GDM1 (cell line): ENCODE measurements around the gene DTD1.

Source experiments
- DNase-seq: peaks from one replicate; lab custom pipeline; 2025; lab: John Stamatoyannopoulos, UW

The DTD1 gene

DNA sequence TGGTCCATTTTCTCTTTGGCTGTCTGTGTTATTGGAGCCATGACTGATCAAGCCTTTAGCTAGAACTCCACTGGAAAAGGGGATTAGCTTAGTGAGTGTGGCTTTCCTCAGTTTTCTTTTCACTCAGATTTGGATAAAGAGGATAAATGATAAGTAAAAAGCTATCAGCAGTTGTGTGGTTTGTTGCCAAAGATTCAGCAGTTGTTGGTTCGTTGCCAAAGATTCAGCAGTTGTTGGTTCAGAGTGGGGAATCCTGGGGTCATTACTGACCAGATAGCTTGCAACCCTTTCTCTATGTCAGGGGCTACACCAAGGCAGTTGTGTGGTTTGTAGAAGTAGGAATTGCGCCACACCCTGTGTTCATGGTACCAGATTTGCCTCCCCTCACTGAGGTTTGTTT is 118.1 kb downstream of the DTD1 start:
- no peak for DNase-seq

DNA sequence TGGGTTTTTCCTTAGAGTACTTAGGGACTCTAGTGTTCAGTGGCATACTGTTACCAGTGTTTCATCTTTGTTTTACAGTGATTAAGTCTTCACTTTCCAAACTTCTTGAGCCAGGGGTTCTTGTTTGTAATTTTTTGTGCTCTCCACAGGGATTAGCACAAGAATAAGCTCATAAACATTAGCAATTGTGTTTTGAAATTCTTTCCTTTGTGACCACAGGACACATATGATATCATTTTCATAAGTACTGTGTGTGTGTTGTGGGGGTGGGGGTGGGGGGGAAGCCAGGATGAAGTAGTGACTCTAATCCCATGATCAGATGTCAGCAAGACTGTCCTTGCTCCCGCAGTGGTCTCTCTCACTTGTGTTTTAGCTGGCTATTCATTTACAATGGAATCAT is 124.3 kb downstream of the DTD1 start:
- no peak for DNase-seq

DNA sequence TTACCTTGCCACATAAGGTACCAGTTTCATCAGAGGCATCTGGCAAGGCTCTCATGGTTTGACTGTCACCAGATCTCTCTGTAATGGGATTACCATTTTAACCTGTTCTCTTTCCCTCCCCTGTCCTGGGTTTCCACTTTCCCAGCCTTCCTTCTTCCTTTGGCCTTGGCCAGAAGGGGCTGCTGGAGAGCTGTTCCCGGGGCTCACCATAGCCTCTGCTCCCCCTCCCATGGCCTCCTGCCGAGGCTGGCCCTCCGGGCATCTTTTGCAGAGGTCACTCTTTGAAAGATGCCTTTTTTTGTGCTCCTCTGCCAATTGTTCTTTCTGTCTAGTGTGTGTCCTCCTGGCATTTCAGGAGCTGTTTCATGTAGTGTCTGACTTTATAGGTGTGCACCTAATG is 125.0 kb downstream of the DTD1 start:
- DNase-seq = no peak

DNA sequence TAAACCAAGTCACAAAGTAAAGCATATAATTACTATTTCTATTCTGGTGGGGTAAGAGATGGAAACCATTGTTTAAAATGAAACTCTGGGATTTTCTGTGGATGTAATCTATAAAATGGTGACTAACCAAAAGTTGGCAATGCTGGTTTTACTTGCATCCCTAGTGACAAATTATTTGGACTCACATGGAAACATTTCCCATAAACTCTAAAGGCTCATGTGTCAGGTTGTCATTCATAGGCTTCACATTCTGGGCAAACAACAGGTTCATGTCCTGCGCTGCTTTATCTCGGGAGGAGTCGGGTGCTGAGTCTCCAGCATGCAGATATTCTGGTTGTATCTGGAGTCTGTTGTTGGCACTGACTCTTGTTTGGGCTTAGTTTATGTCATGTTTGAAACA is 127.7 kb downstream of the DTD1 start:
- DNase-seq = no peak

DNA sequence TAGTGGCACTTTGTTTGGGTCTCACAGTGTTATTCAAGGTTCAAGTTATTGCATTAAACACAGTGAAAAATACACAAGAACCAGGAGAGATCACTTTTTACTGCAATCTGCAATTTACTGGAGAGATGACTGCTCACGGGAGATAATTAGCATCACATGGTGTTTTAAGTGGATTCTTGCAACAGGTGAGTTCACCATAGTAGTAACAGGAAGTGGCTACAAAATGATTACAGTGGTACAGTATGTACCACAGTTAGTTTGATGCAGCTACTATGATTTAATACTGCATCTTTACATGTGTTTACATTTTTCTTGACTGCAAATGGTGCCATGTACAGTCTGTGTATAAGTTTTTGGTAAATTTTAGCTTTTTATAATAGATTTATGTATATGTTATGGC is 129.2 kb downstream of the DTD1 start:
- DNase-seq = no peak

DNA sequence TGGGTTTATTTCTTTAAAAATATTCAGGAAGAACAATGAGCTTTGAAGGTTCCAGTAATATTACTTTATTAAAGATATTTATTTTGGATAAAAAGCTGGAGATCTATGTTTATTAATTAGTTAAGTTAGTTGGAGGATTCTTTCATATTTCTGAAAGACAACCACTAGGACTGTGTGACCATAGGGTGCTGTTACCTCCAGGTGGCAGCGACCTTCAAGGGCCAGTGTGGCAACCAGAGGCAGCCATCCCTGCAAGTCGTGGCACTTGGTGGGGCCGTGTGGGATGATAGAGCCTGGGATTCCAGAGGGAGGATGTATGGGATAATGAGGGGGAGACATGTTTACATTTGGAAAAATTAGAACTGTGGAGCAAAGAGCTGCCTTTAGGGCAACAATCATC is 130.3 kb downstream of the DTD1 start:
- DNase-seq = no peak

DNA sequence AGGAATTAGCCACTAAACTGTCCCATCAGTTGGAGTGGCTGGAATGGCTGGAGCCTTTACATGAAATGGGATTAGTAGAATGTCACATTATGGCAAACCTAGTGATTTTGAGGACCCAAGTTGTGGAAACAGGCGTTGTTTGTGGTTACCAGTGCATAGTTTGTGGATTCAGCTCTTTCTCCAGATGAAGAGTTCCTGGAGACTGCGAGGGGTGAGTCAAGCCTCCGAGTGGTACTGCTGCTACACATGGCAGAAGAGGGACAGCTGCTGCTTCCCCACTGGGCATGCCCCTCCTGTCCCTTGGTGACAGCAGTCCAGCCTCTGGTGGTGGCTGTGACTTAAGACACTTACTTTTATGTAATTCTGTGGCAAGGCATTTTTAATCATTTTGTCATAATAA is 131.6 kb downstream of the DTD1 start:
- DNase-seq = no peak

DNA sequence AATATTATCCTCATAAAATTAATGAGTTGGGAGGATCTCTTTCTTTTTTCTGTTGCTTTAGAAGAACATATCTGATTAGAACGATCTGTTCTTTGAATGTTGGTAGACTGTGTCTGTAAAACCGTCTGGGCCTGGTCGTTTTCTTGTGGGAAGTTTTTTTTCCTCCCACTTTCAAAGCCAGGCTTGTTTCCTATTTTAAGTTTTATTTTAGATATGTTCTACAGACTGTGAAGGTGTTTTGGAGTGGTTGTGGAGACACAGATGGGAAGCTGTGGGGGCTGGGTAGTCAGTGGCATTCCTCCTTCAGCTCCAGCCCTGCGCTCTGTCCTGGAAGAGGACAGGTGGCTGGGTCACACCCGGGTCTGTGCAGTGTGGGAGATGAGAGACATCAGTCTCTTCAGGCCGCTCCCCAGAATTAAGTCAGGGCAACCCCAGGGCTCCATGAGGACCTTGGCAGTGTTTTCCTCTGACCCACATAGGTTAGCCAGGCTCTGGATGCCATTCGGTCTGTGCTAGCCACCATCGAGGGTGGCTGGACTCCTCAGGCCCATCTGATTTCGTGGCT is 133.8 kb downstream of the DTD1 start:
- no peak for DNase-seq

DNA sequence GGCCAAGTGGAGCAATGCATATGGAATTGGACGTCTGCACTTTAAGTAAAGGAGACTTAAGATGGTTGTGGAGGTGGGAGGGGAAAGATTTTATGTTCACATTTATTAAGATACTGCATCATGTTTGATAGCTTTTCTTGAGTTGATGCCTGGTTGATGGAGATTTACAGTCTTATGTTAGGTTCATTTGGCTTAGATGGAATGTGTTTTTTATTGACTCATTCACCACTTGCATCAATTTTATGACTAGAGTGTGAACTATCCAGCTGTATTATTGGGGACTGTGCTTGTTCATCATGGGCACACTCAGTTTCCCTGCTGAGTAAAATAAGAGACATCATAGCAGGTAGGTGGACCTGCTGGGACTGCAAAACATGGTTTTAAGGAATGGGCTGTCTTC is 134.5 kb downstream of the DTD1 start:
- no peak for DNase-seq

DNA sequence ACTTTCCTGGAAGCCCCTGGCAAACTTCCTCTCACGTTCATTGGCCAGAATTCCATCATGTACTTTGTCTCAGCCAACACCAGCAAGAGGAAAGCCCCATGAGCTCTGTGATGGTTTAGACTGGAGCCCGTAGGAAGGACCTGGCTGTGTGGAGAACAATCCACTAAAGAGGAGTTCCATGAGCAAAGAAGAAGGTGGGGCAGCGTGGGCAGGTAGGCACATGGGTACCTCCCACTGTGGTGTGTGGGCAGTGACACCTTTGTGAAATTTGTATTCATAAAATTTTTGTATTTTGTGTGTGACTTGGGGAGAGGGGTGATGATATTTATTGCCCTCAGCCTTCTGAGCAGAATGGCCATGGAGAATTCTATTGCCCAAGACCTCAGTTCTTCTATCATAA is 136.2 kb downstream of the DTD1 start:
- no peak for DNase-seq

DNA sequence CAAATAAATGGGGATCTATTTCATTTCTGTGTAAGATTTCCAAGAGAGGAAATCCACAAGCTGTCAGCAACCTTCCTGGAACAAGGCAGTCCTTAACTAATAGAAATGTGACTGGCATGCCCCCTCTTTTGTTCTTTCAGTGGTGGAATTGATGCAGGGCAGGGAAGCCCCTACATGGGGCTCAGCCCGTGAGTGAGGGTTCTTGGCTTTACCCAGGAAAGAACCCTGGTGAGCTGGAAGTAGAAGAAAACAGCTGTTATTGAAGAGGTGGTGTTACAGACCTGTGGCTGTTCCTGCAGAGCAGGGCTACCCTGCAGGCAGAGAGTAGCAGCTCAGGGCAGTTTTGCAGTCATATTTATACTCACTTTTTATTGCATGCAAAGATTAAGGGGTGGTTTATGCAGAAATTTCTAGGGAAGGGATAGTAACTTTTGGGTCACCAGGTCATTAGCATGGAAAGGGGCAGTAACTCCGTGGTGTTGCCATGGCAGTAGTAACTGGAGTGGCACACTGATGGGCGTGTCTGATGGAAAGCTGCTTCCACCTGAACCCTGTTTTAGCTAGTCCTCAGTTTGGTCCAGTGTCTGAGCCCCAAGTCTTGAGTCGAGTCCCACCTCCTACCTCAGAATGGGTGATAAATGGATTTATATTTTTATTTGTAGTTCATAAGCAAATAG is 137.1 kb downstream of the DTD1 start:
- no peak for DNase-seq

DNA sequence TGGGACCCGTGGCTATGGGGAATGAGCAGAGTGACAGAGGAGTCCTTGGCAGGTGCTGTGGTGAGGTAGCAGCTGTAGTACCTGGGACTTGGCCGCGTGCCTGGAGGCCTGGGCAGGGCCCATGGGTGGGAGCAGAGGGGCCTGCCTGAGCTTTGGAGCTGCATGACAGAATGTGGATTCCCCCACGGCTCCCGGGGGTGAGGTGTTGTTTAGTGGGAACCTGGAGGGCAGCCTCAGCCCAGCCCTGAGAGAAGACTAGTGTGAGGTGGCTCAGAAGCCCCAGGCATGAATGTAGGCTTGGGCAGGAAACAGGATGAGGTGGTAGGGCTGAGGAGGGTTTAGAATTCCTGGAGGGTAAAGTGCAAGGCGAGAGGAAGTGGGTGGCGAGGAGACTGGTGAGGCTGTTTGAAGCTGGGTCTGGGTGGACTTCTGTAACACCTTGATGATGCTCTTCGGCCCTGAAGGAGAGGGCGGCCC is 139.2 kb downstream of the DTD1 start:
- DNase-seq = no peak

DNA sequence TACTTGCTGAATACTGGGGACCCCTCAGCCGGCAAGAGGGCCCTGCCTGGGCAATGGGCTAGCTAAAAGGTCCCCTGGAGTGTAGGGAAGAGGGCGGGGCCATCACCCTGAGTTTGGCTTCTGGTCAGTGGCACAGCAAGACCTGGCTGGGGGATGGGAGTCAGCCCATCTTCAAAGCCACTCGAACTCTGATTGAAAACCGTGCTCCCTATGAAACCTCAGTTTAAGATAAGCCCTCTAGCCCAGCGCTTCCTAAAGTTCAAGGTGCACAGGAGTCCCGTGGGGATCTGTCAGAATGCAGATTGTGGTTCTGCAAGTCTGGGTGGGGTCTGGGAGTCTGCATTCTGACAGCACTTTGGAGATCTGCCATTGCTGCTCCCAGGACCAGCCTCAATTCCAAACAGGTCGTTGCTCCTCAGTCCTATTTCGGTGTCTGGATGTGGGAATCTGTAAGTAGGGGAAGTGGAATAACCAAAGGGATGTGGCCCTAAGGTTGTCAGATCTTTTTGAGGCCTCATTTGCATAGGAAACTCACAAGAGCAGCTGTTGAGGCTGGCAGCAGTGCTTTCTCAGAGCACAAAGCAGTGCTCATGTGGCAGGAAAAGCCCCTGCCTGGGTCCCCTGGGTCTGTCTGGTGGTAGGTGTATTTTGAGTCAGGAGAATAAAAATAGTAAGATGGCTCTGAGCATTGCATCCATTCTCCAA is 140.5 kb downstream of the DTD1 start:
- no peak for DNase-seq

DNA sequence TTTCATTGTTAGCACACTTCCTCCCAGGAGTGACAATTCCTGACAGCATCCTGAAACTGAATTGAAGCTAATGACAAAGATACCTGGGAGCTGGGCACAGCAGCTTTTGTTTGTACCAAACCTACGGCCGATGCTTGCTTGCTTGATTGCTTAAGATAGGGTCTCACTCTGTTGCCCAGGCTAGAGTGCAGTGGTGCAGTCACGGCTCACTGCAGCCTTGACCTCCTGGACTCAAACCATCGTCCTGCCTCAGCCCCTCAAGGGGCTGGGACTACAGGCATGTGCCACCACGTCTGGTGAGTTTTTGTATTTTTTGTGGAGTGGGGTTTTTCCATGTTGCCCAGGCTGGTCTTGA is 141.0 kb downstream of the DTD1 start:
- no peak for DNase-seq

DNA sequence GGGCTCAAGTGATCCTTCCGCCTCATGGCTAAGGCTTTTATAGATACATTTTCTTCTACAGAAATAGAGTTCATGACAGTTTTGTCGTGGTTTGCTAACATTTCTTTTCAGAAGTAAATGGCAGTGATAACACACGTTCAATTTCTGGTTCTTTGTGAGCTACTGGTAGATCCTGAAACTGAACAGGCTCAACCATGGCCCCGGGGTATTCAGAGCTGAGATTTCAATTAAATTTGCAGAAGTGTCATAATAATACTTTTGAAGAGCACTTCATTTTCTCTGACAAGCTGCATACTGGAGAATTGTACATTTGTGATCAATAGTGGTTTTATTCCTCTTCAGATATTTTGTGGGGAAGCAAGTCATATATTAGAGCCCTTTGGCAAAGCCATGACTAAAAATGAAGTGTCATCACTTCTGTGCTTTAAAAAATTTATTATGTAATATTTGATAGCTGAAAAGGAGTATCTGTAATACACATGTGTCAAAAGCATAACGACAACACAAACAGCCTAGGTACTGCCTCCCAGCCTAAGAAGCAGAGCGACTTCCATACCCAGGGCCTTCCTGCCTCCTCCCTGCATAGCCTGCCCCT is 141.5 kb downstream of the DTD1 start:
- no peak for DNase-seq

DNA sequence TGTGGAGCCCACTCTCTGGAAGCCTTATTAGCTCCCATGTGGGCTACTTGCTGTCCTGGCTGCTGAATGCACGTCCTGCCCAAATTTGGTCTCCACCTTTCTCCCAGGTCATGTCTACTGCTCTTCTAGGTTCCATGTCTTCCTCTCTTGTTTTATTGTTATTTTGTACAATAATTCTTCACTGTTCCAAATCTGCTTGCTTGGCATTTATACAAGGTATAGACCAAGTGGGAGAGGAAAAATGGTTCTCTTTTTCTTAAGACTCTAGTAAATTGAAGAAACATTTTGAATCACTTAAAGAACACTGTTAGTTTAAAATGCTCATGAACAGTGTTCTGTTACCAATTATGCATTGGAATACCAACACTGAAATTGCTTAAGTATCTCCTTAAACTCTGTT is 144.1 kb downstream of the DTD1 start:
- no peak for DNase-seq

DNA sequence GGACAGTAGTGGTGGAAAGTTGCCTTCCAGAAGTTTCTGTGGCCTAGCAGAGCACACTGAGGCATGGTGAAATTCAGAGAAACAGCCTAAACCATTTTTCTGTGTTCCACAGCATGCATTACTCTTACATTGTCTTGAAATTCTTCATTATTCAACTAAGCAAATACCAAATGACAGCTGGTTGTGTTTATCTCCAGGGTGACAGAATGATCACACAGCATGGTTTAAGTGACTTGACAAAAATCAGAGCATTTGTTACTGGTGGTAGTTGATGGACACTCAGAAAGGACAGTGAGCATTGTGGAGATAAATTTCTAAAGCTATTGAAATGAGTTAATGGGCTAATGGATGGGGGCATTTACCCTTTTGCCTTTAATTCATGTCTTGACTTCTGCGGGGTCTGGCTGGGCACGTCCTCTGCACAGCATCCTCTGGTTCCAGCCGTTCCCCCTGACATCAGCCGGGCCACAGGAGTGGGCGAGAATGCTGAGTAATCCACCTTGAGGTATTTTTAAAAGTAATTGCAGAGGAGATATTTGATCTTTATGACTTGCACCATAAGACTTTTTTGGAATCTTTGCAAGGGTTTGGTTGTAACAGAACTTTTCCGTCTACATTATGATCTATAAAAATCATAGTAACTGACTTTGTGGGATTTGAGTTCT is 146.8 kb downstream of the DTD1 start:
- DNase-seq = no peak

DNA sequence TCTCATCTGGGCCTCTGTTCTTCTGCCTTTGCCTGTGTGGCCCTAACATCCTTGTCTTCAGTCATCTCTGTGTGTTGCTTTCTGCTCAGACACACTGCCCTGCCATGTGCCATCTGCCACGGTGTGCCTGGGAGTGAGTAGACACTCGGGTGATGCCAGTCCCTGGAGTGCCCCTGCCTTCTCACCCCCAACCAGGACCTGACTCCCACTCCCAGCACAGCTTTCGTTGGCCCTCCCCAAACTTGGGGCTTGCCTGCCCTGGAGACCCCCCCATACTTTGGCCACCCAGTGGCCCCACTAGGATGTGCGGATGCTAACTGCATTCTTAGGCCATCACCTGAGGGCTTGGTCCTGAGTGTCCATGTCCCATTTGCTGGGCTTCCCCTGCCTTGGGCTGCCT is 149.3 kb downstream of the DTD1 start:
- no peak for DNase-seq

DNA sequence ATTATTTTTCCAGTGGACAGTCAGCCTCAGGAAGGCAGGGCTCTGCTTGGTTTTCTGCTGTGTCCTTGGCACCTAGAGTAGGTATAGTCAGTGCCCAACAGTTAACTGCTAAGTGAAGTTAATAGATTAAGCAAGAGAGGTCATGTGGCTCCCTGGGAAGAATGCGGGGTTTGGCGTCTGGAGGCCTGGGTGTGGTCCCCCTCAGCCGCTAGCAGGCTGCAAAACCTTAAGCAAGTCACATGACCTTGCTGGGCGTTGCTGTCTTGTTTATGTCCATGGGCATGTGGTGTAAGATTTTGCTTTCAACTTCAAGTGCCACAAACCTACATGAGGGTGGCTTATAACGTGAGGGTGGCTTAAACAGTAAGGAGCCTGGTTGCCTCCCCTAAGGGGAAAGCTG is 150.2 kb downstream of the DTD1 start:
- DNase-seq = no peak

DNA sequence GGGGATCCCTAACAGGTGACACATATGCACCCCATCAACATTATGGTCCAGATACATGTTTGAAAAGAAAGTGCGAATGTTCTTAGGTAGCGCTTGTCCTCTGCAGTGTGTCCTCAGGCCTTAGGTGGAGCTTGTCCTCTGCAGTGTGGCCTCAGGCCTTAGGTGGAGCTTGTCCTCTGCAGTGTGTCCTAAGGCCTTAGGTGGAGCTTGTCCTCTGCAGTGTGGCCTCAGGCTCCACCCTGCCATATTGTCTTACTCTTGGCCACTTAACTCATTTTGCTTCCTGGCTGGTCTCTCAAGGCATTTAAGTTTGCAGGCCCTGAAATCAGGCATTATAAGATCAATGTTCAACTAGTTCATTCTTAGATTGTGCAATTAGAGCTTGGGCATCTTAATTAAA is 151.0 kb downstream of the DTD1 start:
- DNase-seq = no peak

DNA sequence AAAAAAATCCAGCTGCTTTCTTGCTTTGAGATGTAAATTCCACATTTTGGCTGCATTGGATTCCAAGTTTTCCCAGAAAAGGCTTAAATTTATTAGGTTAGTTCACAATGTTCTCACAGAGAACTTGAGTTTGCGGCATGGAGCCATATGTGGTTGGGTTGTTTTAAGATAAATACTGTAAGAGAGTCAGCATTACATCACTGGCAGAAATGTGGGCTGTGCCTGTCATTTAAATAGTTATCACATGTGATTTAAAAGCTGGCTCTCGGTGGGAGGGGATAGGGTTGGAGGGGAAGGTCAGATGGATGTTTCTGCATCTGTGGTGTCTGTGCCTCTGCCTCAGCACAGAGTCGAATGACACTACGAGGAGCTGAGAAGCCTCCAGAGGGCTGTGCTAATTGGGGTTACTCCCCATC is 151.9 kb downstream of the DTD1 start:
- no peak for DNase-seq

DNA sequence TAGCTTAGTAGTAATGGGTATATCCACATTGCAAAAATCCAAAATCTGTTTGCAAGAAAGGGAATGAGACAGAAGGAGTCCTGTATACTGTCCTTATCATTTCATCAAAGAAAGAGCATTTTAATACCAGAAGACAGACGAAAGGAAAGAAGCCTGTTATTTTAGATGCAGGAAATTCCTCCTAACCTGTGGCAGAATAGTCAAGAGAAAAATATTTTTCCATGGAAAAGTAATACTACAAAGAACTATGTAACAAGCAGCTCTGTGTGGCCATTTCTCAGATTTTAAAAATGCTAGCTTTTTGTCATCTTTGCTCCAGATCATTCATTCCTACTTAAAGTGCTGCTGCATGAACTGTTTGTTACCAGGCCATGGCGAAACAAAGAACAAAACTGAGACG is 152.9 kb downstream of the DTD1 start:
- no peak for DNase-seq

DNA sequence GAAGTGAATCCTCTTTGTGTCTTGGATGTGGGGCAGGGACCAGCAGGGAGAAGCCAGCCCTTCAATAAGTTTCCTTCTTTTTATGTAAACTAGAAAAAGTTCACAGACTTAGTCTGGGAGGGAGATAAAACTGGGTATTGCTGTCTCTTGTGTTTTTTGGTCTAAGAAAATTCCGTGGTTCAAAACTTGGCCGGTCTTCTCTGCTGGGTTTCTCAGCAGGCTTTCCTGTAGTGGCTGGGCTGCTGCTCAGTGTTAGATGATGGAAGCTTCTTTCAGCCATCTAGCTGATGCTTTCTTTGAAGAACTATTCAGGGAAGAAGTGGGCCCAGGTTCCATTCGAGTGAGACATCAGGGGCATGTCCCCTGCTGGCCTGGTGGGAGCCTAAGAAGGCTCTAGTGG is 155.0 kb downstream of the DTD1 start:
- no peak for DNase-seq
